HG02642 (cell line): Measurements from ENCODE around the gene LIPK.
A peak's percentile ranks its signal among the peaks of the same experiment; 100 is the strongest.
"Not testable (repeated sequence)": the region's sequence is repeated elsewhere in the genome, so short reads cannot be mapped to it uniquely, and the experiment has no call there.

Experiments used
- ATAC-seq: cut with Tn5 transposase; IDR thresholded peaks from one replicate; pipeline ENCODE4 v1.9.1; 2021; ENCODE audit warnings: mild to moderate bottlenecking; ENCODE audit not compliant: unreplicated experiment, poor library complexity

Gene LIPK

GRCh38 chr10:88709361-88709760 is 3.3 kb downstream of the LIPK start:
- not testable (repeated sequence) for ATAC-seq

- ATAC-seq = no peak
Observed at GRCh38 chr10:88715517-88715916, 9.5 kb downstream of the LIPK start.

GRCh38 chr10:88721392-88721791 is 15.3 kb downstream of the LIPK start:
- no peak for ATAC-seq

- ATAC-seq = peak; percentile 75
Observed at GRCh38 chr10:88725798-88726197, 19.7 kb downstream of the LIPK start.

- ATAC-seq = no peak
Observed at GRCh38 chr10:88728107-88728763, 22.2 kb downstream of the LIPK start.

- ATAC-seq = no peak
Observed at GRCh38 chr10:88730864-88731263, 24.8 kb downstream of the LIPK start.

GRCh38 chr10:88731296-88731695 is 25.2 kb downstream of the LIPK start:
- ATAC-seq = no peak

GRCh38 chr10:88733215-88733614 is 27.2 kb downstream of the LIPK start:
- no peak for ATAC-seq

- ATAC-seq = no peak
Observed at GRCh38 chr10:88735661-88736060, 29.6 kb downstream of the LIPK start.

GRCh38 chr10:88741921-88742320 is 35.9 kb downstream of the LIPK start:
- not testable (repeated sequence) for ATAC-seq

GRCh38 chr10:88742448-88742847 is 36.4 kb downstream of the LIPK start:
- no peak for ATAC-seq

GRCh38 chr10:88744002-88744401 is 38.0 kb downstream of the LIPK start:
- no peak for ATAC-seq

- no peak for ATAC-seq
Observed at GRCh38 chr10:88745633-88746032, 39.6 kb downstream of the LIPK start.

- no peak for ATAC-seq
Observed at GRCh38 chr10:88754287-88754686, 48.2 kb downstream of the LIPK start.

GRCh38 chr10:88755753-88756152 is 49.7 kb downstream of the LIPK start:
- ATAC-seq = peak; percentile 61

- ATAC-seq = no peak
Observed at GRCh38 chr10:88756660-88757059, 50.6 kb downstream of the LIPK start.

GRCh38 chr10:88759366-88760101 is 53.5 kb downstream of the LIPK start, which contains the start of gene LIPN:
LIPN (plus strand) TSS chr10:88760020; CDS start chr10:88761406, 1,386 bp downstream.
- no peak for ATAC-seq

- no peak for ATAC-seq
Observed at GRCh38 chr10:88762906-88763305, 56.9 kb downstream of the LIPK start.

- ATAC-seq = no peak
Observed at GRCh38 chr10:88763441-88763840, 57.4 kb downstream of the LIPK start.

GRCh38 chr10:88764110-88764509 is 58.1 kb downstream of the LIPK start:
- ATAC-seq = no peak

- no peak for ATAC-seq
Observed at GRCh38 chr10:88765816-88766215, 59.8 kb downstream of the LIPK start.

GRCh38 chr10:88769384-88769783 is 63.3 kb downstream of the LIPK start:
- no peak for ATAC-seq
